NOMO-1 treated with dmso at 0.1 percent for 144 hours (cell line): Measurements from ENCODE around the gene ABHD16B.
"Not testable (repeated sequence)": the region's sequence is repeated elsewhere in the genome, so short reads cannot be mapped to it uniquely, and the experiment has no call there.

Source experiments
- DNase-seq: peaks from one replicate; lab custom pipeline; 2025; ENCODE audit not compliant: unreplicated experiment; lab: John Stamatoyannopoulos, UW

The ABHD16B gene

DNA sequence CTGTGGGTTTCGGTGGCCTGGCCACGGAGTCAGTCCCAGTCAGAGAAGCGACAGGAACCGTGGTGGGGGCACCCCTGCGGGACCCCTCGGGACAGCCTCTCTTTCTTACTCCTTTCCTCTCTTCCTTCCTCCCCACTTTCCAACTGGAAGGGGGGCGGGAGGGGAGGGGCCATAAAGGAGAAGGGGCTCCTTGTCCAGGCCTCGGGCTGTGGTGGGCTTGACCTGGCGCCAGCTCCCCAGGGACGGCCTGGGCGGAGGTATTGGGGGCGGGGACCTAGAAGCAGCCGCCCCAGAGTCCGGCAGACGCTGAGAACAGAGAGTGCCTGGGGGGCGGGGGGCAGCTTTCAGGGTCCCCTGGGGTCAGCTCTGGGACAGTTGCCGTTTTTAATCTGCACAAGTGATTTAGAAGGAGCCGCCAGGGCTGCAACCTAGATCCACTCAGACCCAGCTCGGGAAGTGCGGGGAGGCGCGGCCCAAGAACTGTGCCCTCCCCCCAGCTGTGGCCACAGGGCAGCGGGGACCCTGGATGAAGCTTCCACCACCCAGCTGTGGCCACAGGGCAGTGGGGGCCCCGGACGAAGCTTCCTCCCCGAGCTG lies 6.4 kb upstream of the ABHD16B start:
- no peak for DNase-seq

DNA sequence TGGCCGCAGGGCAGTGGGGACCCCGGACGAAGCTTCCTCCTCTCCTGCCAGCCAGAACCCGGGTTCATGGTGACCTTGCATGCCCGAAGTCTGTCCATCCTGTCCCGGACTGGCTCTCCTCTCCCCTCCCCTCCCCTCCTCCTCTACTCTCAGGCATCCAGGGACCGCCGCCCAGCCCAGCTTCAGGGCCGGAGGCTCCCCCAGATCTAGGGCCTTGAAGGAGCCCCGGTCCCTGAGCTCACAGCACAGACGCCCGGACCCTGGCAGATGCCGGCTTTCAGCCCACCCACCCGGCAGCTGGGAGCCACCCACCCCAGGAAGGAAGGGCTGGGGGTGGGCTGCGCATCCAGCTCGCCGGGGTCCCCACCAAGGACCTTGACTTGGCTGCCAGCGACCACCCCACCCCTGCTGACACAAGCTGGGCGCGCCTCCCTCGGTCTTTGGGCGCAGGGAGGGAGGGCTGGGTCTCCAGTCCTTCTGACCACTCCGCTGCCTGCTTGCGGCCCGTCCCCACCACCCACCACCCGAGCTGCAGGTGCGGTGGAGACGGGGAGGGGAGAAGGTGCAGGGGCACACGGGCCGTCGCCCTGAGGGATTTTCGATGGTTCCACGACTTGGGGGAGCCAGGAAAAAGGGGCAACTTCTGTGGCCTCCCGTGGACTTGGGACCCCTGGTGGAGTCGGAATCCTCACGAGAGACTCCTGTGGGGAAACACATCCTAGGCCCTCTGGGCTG lies 5.8 kb upstream of the ABHD16B start:
- DNase-seq = no peak

DNA sequence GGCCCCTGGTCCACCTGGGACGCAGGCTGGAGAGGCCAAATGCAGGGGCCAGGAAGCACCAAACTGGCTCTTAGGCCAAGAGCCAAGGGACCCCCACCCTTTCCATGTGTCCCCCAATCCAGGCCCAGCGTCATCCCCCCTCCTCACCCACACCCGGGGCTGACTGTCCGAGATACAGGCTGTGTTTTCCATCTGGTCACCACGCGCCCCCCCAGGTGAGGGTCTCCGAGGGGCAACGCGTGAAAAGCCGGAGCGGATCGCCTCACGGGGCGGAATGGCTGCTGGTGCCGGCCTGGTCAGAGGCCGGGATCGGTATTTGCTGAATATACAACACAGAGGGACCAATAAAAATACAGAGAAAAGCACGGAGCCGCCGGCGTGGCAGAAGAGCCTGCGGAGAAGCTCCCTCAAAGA lies 5.2 kb upstream of the ABHD16B start:
- no peak for DNase-seq

DNA sequence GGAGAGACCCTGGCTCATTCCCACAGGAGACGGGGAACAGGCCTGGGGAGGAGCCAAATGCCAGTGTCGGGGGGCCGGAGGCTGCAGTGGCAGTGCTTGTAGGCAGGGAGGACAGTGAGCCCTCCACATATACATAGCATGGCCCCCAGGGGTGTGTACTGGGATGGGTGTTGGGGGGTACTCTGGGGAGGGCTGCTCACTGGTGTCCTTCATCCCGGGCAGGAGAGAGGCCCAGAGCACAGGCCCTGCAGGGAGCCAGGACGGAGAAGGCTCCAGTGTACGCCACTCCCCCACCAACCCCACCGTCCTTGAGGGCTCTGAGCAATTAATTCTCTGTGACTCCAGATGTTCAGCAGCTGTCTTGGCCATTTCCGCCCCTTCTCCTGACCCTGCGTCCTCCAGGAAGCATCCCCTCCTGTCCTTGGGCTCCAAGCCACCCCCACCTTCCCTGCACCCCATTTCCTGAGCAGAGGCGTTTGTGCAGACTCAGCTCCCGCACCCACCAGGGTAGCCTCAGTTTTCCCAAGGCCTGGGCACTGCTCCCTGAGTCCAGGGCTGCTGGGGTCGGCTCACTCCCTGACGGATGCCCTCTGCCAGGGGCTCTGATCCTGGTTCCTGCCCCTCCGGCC lies 3.4 kb upstream of the ABHD16B start:
- DNase-seq = no peak

DNA sequence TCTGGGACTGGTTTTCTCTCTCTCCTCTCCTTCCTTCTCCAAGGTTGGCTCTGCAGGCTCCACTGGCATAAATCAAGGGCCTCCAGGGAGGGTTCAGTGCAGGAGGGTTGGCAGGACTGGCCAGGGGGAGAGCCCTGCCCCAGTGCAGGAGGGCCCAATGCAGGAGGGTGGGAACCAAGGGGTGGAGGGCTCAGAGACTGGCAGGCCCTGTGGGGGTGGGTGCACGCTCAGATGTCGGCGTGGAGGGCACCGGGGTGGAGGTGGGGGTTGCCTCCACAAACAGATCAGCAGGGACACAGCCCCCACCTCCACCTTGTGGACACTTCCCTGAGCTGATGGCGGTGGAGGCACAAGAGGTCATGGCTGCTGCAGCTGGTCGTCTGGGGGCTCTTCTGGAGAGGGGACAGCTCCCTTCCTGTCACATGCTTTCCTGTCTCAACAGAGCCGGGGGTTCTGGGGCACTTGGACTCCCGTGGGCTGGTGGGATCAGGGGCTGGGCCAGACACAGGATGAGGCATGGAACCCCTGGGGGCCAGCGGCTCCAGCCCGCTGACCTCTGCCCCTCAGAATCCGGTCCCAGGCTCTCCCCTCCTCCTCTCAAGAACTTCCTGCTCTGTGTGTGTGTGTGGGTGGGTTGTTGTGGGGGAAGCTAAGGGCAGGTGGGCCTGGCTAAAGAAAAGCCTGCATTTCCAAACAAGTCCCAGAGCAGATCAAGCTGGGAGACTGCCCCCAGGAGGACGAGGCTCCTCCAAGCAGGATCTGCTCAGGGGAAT lies 2.7 kb upstream of the ABHD16B start:
- DNase-seq = no peak

DNA sequence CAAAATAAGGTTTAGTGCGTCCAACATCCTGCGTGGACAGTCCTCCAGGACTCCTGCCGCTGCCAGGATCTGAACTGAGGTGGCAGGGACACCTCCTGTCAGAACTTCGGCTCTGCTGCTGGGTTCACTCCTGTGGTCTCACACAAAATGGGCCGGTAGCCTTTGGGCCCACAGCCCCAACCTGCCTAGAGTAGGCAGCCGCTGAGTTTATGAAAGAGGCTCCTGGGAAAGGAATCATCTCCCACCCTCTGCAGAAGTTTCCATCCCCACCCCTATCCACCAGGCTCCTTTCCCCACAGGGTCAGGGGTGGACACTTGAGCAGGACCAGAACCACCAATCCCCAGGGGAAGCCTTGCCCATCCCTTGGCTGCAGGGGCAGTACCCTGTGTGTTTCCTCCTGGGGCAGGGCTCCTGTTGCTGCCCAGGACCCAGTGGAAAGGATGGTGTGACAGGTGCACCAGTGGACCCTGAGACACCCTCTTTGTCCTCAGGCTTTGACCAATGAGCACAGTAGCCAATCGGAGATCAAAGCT lies 2.1 kb upstream of the ABHD16B start:
- no peak for DNase-seq

DNA sequence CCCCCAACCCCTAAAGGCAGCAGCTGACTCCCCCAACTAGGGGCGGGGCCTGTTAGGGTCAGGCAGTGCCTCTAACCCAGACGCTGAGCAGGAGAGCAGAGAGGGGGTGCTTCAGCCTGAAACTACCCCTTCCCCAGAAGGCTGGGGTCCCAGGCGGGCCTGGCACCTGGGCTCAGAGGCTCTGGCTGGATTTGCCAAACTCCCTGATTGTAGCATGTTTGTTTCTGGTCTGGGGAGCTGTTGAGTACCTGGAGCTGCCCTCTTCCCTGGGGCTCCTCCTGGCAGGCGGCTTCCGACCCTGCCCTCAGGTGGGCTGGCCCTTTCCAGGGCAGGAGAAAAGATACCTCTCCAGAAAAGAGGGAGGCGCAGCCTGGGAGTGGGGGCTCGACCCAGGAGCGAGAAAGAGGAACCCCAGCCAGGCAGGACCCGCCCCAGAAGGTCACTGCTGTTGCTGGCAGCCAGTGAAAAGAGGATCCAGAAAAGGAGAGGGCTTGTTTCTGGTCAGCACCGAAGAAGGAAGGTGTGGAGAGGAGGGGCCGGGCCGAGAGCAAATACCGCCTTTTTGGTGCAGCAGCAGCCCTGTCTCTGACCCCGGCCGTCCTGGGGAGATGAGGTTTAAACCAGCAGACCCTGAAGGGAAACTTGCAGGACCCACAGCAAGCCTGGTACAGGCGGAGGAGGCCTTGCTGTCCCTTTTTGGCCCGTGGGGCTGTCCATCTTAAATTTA lies 810 bp upstream of the ABHD16B start:
- peak; percentile 61 for DNase-seq

DNA sequence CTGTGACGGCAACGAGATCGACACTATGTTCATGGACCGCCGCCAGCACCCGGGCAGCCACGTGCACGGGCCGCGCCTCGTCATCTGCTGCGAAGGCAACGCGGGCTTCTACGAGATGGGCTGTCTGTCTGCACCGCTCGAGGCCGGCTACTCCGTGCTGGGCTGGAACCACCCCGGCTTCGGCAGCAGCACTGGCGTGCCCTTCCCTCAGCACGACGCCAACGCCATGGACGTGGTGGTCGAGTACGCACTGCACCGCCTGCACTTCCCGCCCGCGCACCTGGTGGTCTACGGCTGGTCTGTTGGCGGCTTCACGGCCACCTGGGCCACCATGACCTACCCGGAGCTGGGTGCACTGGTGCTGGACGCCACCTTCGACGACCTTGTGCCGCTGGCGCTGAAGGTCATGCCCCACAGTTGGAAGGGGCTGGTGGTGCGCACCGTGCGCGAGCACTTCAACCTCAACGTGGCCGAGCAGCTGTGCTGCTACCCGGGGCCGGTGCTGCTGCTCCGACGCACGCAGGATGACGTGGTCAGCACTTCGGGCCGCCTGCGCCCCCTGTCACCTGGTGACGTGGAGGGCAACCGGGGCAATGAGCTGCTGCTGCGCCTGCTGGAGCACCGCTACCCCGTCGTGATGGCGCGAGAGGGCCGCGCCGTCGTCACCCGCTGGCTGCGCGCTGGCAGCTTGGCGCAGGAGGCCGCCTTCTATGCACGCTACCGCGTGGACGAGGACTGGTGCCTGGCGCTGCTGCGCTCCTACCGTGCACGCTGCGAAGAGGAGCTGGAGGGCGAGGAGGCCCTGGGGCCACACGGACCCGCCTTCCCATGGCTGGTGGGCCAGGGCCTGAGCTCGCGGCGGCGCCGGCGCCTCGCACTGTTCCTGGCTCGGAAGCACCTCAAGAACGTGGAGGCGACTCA lies 943 bp downstream of the ABHD16B start:
- DNase-seq = no peak

DNA sequence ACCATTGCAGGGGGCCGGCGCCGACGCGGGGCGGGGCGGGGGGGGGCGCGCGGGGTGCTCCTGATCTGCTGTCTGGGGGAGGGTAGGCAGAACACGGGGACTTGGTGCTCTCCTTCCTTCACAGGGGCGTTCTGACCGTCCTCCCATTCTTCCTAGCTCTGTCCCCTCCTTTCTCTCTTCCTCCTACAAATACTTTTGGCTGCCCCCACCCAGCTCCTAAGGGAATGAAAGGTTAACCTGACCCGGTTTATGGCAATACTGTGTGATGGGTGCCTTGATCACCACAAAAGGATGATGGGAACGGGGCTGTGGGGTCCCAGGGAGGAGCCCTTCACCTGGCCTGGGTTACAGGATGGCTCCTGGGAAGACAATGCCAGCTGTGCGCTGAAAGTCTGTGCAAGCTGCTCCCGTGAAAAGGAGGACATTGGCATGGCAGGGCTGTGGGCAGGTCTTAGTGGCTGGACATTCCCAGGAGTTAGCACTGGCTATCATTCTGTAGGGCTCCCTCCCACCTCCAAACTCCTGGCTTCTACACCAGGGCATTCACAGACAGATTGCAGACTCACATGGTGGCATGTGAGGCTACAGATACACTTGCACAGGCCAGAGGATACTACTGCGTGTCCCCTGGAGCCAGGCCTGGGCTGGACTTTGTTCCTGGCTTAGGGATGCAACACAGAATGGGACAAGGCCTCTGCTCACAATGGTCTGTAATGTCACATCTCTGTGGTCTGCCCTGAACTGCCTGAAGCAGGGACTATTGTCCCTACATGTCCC lies 1.9 kb downstream of the ABHD16B start:
- DNase-seq = no peak

DNA sequence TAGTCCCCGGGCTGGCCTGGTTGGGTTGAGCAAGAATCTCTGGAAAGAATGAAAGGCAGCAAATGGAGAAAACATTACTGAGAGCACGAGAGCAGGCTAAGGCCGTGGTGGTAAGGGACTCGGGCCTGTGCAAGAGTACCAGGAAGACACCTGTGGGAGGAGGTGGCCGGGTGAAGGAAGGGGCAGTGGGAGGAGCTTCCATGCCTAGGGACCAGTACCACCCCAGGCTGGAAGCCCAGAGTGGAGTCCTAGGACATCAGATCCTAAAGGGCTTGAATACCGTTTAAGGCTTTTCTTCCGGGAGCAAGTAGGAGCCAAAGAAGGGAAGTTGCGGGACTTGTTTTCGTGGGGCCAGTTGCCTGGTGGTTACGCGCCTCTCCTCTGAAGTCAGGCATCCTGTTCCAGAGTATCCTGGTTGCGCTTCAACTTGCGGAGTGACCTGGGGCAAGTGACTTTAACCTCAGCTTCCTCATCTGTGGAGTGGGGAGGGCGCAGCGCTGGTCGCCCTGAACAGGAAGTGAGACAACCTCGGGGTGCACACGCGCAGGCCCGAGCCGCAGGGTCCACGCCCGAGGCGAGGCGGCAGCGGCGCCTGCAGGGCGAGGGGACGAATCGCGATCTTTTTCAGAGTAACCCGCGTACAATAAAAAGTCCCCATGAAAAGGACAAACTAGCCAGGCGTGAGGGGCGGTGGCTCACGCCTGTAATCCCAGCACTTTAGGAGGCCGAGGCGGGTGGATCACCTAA lies 2.7 kb downstream of the ABHD16B start:
- DNase-seq = peak; percentile 98

DNA sequence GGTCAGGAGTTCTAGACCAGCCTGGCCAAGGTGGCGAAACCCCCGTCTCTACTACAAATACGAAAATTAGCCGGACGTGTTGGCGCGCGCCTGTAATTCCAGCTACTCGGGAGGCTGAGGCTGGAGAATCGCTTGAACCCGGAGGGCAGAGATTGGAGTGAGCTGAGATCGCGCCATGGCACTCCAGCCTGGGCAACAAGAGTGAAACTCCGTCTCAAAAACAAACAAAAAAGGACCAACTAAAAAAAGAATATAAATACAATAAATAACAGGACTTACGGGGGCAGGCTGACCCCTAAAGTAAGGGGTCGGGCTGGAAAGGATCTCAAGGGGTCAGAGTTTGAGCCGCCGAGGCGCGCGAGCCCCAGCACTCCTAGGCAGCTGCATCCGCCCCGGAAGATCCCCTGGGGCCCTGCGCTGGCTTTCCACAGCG lies 3.3 kb downstream of the ABHD16B start:
- no peak for DNase-seq

DNA sequence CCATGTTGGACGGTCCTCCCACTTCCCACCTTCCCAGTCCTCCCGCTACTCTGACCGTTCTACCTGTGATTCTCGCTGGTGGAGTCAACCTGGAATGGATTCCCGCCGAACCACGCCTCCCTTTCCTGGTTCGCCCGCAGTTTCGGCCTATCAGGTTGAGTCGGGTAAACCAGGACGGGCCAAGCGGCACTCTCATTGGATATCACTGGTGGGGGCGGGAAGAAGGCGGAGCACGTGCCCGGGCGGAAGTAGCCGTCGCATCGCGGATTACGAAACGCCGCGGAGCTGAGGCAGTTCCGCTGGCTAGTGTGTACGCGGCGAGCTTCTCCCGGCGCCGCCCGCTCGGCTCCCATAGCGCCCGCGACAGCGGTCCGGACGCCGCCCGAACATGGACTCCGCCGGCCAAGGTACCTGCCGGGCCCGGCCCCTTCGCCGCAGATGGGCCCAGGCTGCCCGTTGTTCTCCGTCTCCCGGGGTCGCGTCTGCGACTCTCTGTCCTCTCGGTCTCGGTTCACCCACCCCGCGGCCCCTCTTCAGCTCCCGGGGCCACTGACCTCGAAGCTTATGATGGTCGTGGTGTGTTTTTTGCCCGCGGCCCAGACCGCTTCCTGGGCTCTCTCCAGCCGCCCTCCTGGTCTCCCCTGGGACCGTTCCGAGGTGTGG lies 3.8 kb downstream of the ABHD16B start, which contains the start of gene TPD52L2:
TPD52L2 (plus strand) TSS at position 293 of the 663 bp plus-strand sequence; CDS start at position 389, 96 bp downstream.
- DNase-seq = peak; percentile 96

DNA sequence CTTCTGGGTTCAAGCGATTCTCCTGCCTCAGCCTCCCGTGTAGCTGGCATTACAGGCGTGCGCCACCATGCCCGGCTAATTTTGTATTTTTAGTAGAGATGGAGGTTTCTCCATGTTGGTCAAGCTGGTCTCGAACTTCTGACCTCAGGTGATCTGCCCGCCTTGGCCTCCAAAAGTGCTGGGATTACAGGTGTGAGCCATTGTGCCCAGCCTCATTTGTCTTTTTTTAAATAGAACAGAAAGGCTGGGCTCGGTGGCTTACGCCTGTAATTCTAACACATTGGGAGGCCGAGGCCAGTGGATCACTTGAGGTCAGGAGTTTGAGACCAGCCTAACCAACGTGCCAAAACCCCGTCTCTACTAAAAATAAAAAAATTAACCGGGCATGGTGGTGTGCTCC lies 5.7 kb downstream of the ABHD16B start:
- not testable (repeated sequence) for DNase-seq

DNA sequence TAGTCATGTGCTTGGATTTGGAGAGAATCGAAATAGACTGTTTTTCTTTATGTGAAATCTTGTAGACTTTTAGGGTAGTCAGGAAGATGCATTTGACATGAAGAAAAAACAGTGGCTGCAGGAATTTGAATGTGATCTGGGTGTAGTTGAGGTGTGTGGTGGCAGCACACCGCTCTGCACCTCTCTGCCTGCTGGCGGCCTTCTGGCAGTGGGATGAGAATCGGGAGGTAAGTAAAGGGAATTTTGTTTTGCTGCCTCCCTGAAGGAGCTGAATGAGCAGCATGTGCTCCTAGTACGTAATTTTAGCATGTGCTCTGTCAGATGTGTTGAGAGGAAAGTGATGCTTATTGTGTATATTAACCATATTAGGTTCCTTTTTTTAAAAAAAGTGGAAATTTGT lies 7.0 kb downstream of the ABHD16B start:
- DNase-seq = no peak

DNA sequence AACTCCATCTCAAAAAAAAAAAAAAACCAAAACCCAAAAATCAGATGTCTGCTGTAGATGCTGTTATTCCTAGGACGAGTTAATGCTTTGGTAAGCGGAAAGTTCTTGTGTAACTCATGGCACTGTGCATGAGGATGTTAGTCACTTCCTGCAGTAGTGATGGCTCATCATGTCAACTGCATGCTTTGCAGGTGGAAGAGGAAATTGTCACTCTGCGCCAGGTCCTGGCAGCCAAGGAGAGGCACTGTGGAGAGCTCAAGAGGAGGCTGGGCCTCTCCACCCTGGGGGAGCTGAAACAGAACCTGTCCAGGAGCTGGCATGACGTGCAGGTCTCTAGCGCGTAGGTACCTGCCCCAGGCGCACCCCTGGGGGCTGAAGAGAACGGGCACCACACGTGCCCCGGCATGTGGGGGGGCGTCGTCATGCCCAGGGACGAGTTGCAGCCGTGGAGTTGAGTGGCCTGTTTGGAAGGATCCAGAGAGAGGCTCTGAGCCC lies 12.2 kb downstream of the ABHD16B start:
- DNase-seq = peak; percentile 87

DNA sequence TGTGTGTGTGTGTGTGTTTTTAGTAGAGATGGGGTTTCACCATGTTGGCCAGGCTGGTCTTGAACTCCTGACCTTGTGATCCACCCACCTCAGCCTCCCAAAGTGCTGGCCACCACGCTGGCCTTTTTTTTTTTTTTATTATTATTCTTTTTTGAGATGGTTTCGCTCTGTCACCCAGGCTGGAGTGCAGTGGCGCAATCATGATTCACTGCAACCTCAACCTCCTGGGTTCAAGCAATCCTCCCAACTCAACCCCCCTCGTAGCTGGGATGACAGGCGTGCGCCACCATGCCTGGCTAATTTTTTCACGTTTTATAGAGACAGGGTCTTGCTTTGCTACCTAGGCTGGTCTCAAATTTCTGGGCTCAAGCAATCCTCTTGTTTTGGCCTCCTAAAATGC lies 12.9 kb downstream of the ABHD16B start:
- not testable (repeated sequence) for DNase-seq

DNA sequence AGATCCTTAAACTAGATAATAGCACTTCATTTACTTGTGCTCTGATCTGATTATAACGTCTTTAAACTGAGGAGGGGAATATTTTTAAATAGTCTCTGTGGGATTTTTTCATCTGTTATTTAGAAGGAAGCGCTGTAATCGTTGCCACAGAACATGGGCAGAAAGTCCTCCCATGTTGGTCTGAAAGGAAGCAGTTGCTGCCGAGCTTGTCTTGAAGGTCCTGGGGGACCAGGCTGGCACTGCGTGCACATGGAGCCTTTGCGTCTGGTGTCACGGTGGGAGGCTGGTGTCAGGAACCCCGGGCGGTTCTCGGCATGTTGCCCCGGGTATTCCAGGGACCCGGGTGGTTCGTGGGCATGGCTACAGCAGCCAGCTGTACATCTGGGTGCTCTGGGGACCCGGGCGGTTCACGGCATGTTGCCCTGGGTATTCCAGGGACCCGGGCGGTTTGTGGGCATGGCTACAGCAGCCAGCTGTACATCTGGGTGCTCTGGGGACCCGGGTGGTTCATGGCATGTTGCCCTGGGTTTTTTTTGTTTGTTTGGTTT lies 15.3 kb downstream of the ABHD16B start:
- DNase-seq = no peak
